ENCODE measurements around the gene ZNF331.

Gene ZNF331

GRCh38 chr19:53626976-53627375 lies 89.0 kb downstream of the ZNF331 start:
- no peak for DNase-seq (ENCODE audit: low spot score)
